Kidney epithelial cell (primary cell): ENCODE results near the gene UBASH3B. TPM values are rescaled to one million over a fixed set of nuclear protein-coding genes. Genes with fewer than 3 reads are reported as not detected.

Experiments
- DNase-seq: peaks from one replicate; pipeline ENCODE4 v3.0.0-alpha.2; 2010; ENCODE audit warnings: low read depth
- H3K27me3 ChIP-seq: 2 replicates; pipeline ENCODE4 v1.6.0; 2011; ENCODE audit warnings: low read length; ENCODE audit not compliant: control insufficient read depth, insufficient read depth
- H3K36me3 ChIP-seq: 2 replicates; pipeline ENCODE4 v1.5.1; 2011; ENCODE audit warnings: low read length; ENCODE audit not compliant: control insufficient read depth, insufficient read depth
- H3K4me3 ChIP-seq: 2 replicates; pipeline ENCODE4 v1.5.1; 2011; ENCODE audit warnings: low read depth, mild to moderate bottlenecking, control low read depth, low read length
- CTCF ChIP-seq: IDR thresholded peaks from 2 replicates; pipeline ENCODE4 v1.5.1; 2011; ENCODE audit warnings: mild to moderate bottlenecking, moderate library complexity, low read length, control low read depth, inconsistent platforms; ENCODE audit not compliant: insufficient read depth, poor library complexity, severe bottlenecking
- total RNA-seq: library from RNA; depleted of rRNA; stranded (reverse); fragments of >200 nt; gene quantifications from 2 replicates; pipeline ENCODE4 v1.2.3, GENCODE V29; 2015

Gene UBASH3B
- total RNA-seq, 1 donor from 2014 or later: 32.0 TPM

DNA sequence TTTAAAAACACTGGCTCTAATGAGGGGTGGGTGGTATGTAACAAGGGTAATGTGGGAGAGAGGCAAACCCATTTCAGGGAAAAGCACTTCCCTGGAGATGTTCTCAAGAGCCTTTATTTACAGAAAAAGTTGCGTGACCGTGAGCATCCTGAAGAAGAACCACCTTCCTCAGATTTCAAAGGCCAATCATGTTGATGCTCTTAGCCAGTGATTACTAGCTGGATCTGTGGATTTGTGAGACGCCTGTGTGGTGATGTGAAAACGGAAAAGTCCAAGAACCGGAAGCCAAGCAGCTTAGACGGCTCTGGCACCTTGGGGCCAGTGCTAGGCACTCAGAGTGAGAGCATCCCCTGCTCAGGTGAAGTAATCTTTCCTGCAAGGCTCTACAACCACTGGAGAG is 12.6 kb upstream of the UBASH3B start:
- no peak for TF ChIP-seq CTCF
- H3K36me3 ChIP-seq: no peaks in the 10 kb centered on the region
- no peak for DNase-seq
- H3K4me3 ChIP-seq: no peak overlapping the region
- no peaks in the 10 kb centered on the region for H3K27me3 ChIP-seq

DNA sequence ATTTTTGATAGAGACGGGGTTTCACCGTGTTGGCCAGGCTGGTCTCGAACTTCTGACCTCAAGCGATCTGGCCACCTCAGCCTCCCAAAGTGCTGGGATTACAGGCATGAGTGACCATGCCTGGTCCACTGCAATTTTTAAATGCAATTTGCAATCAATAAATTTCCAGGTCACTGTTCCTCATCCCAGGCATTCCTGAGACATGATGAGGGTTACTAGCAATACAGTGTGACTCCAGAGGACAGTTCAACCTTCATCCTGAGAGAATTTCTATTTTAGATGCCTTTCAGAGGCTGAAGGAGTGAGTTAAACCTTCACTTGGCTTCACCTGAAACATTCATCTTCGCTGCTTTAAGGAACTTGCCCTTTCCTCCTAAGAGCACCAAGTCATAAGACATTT is 9.7 kb upstream of the UBASH3B start:
- no peaks in the 10 kb centered on the region for H3K27me3 ChIP-seq
- no peak overlapping the region for H3K4me3 ChIP-seq
- H3K36me3 ChIP-seq: no peaks in the 10 kb centered on the region
- no peak for DNase-seq
- TF ChIP-seq CTCF: no peak

DNA sequence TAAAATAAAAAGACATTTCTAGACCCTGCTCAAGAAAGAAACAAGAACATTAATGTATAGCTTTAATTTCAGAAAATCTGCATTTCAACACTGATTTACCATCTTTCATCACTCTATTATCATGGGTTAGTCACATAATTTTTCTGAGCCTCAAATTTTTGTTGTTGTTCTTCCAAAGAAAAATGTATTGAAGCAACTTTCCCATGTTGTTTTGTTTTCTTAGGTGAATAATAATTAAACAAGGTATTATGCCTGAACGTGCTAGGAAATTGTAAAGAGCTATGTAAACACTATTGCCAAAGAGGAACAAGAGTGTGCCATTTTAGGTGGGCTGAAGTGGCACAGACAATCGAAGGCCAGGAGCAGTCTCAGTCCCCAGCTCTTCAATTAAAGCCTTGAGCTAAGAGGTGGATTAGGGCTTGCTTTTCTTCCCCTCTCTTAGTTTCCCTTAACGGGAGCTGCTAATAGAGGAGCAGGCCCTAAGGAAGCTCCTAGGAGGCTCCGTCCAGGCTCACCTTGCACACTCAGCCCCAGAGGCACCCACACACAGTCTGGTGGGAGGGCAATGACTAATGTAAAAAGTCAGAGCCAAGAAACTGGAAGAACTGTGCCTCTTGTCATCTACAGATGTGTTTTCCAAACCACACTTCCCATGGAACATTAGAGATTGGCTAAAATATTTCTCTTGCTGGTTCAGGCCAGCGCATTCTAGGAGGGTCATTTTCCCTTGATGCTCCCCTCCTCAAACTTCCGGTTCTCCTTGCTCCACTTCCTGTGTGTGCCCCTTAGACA is 8.8 kb upstream of the UBASH3B start:
- Histone ChIP-seq H3K36me3 (no peaks in the 10 kb centered on the region), H3K27me3 (no peaks in the 10 kb centered on the region), H3K4me3 (no peak overlapping the region)
- TF ChIP-seq CTCF: no peak
- DNase-seq: no peak

- Histone ChIP-seq H3K36me3 (no peaks in the 10 kb centered on the region), H3K27me3 (no peaks in the 10 kb centered on the region), H3K4me3 (no peak overlapping the region)
- no peak for TF ChIP-seq CTCF
- no peak for DNase-seq
Observed at GRCh38 chr11:122647736-122648275, 7.7 kb upstream of the UBASH3B start.

DNA sequence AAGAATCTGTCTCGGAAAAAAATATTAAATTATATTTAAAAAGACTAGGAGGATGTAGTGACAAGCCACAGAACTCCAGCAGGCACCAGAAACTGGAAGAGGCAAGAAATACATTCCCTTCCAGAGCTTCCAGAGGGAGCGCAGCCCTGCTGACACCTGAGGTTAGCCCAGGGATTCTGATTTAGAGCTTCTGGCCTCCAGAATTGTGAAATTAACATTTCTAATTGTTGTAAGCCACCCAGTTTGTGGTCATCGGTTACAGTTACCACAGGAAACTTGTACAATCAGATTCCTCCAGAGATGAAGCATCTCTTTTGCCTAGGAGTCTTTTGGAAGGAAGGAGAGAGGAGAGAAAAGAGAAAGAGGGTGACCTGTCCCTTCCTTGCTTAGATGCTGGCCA is 6.4 kb upstream of the UBASH3B start:
- TF ChIP-seq CTCF: no peak
- H3K36me3 ChIP-seq: no peaks in the 10 kb centered on the region
- DNase-seq: no peak
- no peaks in the 10 kb centered on the region for H3K27me3 ChIP-seq
- H3K4me3 ChIP-seq: no peak overlapping the region

DNA sequence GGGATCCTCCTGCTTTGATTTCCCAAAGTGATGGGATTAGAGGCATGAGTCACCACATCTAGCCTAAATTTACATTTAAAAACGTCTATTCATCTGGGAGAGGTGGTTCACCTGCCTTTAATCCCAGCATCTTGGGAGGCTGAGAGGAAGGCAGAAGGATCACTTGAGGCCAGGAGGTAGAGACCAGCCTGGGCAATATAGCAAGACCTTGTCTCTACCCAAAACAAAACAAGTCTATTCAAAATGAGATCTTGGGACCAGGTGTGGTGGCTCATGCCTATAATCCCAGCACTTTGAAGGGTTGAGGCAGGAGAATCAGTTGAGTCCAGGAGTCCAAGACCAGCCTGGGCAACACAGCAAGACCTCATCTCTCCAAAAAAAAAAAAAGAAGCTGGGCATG is 4.9 kb upstream of the UBASH3B start:
- no peaks in the 10 kb centered on the region for H3K36me3 ChIP-seq
- TF ChIP-seq CTCF: no peak
- no peak for DNase-seq
- no peak overlapping the region for H3K4me3 ChIP-seq
- H3K27me3 ChIP-seq: no peaks in the 10 kb centered on the region
